Tibial nerve (tissue), 4 donors: ENCODE measurements around the gene MTRF1.

Source experiments
- CTCF ChIP-seq, 5 experiments: fragments of 200-600 bp in 3 of 5; fragments of 450-650 bp in 2 of 5; sonication (generic) in 3 of 5; IDR thresholded peaks; one replicate each; pipeline ENCODE4 v1.5.1; 2016 to 2019; ENCODE audit warnings: antibody characterized with exemption in 5 of 5, mild to moderate bottlenecking in 3 of 5, moderate library complexity in 2 of 5
- EP300 ChIP-seq, 2 donors: sonication (generic); formaldehyde crosslinking; IDR thresholded peaks; one replicate each; pipeline ENCODE4 v1.6.1; 2017; ENCODE audit warnings: antibody characterized with exemption in 2 of 2, mild to moderate bottlenecking in 1 of 2

- TF ChIP-seq CTCF (IDR thresholded peaks at IDR 0.05): no peak
- TF ChIP-seq EP300 (IDR thresholded peaks at IDR 0.05): no peak
These were observed 5.8 kb downstream of the MTRF1 start for GRCh38 chr13:41257535-41257934.
